Heart left ventricle (tissue), 13 donors: ENCODE data around the gene REM2.

Experiments used
- POLR2A ChIP-seq, 2 donors: fragments of 450-650 bp; IDR thresholded peaks; one replicate each; pipeline ENCODE4 v1.6.1; 2017; ENCODE audit warnings: antibody characterized with exemption in 2 of 2, mild to moderate bottlenecking in 2 of 2, moderate library complexity in 2 of 2
- TF ChIP-seq, protein P1 (sequence below), 12 donors: fragments of 200-600 bp; sonication (generic) in 4 of 12; IDR thresholded peaks; one replicate each; pipeline versions ENCODE4 v1.5.0 to v1.8.0; 2018 to 2022; ENCODE audit warnings: antibody characterized with exemption in 12 of 12, mild to moderate bottlenecking in 5 of 12
- donor health status: ischemic (EF 13 %, LVEDD 7.1; RV severe dilation, severe dysfunction).
- donor health status: DM: no; HTN: yes; CAD: no.
- donor health status: DM: no; HTN: no; CAD: no.
- donor health status: ischemic (EF 25% LVEDD 6.9; RV normal size, moderate dysfunction).
- donor health status: ischemic (EF 25% LVEDD 5.7; RV mildly dilated, moderate dysfunction).
- donor health status: ischemic (EF 35%, LVEDD 5.7; RV mildly dilated, moderate dysfunction).
- donor health status: nonischemic (EF 11% LVEDD 7.7; RV severe dilation, severe dysfunction).
- donor health status: DM: yes; HTN: yes; CAD: no.
- donor health status: PGD.
- donor health status: ischemic (EF 29% LVEDD 5.4; RV normal size, mild dysfunction).
- donor health status: nonischemic (EF 23%, LVEDD 6.1; RV moderate dilation, normal function).

DNA sequence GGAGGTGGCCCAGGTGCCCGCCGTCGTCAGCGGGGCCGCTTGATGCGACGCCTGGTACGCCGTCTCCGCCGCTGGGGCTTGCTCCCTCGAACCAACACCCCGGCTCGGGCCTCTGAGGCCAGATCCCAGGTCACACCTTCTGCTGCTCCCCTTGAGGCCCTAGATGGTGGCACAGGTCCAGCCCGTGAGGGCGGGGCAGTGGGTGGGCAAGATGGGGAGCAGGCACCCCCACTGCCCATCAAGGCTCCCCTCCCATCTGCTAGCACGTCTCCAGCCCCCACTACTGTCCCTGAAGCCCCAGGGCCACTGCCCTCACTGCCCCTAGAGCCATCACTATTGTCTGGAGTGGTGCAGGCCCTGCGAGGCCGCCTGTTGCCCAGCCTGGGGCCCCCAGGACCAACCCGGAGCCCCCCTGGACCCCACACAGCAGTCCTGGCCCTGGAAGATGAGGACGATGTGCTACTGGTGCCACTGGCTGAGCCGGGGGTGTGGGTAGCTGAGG lies 6.0 kb upstream of the REM2 start:
- TF ChIP-seq, protein P1, sequence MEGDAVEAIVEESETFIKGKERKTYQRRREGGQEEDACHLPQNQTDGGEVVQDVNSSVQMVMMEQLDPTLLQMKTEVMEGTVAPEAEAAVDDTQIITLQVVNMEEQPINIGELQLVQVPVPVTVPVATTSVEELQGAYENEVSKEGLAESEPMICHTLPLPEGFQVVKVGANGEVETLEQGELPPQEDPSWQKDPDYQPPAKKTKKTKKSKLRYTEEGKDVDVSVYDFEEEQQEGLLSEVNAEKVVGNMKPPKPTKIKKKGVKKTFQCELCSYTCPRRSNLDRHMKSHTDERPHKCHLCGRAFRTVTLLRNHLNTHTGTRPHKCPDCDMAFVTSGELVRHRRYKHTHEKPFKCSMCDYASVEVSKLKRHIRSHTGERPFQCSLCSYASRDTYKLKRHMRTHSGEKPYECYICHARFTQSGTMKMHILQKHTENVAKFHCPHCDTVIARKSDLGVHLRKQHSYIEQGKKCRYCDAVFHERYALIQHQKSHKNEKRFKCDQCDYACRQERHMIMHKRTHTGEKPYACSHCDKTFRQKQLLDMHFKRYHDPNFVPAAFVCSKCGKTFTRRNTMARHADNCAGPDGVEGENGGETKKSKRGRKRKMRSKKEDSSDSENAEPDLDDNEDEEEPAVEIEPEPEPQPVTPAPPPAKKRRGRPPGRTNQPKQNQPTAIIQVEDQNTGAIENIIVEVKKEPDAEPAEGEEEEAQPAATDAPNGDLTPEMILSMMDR (IDR thresholded peaks at IDR 0.05) = no peak
- TF ChIP-seq POLR2A (IDR thresholded peaks at IDR 0.05) = no peak
